ENCODE results near the gene HAGHL.
"Not testable (repeated sequence)": the region's sequence is repeated elsewhere in the genome, so short reads cannot be mapped to it uniquely, and the experiment has no call there.

The HAGHL gene

DNA sequence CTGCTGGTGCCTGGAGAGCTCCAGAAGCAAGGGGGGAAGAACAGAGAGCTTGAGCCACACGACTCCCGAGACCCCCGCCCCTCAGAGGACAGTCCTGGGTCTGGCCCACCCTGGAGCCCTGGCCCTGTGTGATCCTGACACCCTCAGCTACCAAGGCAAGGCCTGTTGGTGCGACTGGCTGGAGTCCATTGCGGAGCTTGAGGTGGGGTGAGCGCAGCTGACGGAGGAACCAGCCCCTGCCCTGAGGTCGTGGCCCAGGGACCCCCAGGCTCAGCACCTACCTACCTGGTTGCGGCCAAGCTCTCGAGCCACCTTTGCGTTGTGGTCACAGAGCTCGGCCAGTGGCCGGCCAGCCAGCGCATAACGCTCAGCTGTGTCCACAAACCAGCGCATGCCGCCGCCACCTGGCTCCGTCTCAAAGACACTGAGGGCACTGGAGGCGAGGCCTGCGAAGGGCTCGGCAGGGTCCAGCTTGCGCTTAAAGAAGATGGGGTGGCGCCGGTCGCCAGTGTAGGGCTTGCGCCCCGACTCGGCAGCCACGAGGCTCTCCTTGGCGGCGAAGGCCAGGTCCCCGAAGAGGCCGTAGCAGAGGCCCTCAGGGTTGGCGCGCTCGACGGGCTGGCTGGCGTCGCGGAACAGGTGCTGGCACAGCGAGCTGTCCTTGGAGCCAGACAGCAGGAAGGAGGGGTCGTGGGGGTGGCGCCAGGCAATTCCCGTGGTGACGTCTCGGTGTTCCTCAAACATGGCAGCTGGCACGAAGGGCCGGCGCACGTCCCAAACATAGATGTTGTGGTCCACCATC lies 40.2 kb upstream of the HAGHL start:
- no peak for DNase-seq

DNA sequence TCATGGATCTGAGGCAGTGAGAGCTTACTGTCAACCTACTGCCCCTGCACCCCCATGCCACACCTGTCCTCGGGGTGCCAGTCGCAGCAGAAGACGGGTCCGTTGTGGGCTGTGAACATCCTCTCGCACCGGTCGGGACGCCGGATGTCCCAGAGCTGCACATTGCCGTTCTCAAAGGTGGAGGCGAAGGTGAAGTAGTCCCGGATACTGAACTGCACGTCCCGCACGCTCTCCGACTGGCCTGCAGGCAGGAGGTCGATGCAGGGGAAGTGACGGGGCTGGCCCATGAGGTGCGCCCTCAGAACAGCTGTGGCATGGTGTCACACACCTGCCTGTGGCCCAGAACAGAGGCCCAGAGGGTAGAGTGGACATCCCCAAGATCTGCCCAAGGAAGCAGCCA lies 39.4 kb upstream of the HAGHL start:
- no peak for DNase-seq

DNA sequence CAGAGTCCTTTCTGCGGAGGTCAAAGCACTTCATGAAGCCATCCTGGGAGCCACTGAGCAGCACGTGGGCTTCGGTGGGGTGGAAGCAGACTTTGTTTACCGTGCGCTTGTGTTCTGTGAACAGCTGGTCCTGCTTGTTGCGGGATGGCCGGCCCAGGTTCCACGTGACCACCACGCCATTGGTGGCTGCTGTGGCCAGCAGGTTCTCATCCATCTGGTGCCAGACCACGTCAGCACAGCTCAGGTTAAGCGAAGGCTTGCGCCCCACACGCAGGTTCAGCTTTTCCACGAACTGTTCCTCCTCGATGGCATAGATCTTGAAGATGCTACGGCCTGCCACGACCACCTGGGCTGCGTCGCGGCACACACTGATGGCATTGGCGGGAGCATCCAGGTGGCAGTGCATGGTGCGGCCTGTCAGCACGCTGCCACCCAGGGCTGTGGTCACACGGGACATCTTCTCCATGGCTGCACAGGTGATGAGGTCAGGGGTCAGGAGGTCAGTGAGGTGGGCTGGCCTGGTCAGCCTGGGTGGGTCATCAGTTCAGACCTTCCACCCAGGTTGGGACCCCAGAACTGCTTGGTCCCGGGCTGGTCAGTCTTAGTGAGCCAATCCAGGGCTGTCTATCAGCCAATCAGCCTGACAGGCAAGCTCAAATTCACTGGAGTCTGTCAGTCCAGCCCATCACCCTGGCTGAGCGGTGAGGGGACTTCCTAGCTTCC lies 37.6 kb upstream of the HAGHL start:
- DNase-seq: no peak

DNA sequence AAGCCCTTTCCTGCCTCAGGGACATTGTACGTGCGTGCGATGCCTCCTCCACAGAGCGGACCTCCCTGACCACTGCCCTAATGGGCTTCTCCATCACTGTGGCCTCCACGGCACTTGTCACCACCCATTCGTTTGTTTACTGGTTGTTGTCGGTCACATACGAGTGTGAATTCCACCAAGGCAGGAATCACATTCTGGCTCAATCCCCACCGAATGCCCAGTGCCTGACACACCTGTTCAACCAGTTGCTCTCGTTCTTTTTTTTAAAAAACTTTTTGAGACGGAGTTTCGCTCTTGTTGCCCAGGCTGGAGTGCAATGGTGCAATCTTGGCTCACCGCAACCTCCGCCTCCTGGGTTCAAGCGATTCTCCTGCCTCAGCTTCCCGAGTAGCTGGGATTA lies 35.7 kb upstream of the HAGHL start:
- DNase-seq: not testable (repeated sequence)

DNA sequence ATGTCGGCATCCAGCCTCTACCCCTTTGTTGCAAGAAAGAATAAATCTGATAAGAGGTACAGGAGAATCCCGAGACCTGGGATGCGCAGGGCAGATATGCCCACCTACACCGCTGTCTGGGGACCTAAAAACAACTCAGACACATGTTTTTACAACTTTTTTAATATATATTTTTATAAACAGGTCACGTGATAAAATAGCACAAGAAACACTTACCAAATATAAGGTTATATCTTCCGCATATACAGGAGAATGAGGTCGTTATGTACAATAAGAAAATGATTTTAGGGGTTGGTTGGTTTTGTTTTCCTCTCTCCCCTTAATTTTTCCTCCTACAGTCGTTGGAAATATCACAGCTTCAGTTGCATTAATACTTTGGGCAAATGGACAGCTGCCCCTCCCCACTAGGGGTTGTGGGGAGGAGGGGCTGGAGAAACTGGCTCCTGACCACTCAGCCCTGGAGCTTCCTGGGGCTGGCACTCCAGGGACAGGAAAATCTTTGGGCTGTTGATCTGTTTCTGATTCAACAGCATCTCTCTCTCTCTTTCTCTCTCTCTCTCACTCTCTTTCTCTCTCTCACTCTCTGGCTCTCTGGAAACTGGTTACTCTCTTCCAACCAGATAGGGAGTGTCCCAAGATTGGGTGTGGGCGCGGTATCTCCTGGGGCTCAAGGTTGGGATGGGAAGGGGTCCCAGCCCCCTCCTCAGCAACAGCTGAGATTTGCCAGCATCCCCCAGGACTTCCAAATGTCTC lies 34.4 kb upstream of the HAGHL start:
- no peak for DNase-seq

DNA sequence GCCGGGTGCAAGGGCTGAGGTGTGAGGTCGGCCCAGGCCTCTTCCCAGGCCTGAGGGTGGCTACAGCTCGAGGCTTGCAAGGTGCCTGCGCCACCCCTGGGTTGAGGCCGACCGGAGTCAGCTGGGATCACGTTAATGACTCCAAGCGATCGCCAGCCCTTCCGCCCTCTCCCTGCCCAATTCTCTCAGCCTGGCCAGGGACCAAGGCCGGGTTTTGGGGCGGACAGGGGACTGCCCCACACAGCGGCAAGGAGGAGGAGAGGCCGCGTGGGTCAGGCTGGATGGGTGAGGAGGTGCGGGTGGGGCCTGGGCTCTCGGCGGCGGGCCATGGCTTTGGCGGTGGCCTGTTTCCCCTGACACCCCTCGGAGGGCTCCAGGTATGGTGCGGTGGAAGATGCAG lies 33.5 kb upstream of the HAGHL start:
- no peak for DNase-seq

DNA sequence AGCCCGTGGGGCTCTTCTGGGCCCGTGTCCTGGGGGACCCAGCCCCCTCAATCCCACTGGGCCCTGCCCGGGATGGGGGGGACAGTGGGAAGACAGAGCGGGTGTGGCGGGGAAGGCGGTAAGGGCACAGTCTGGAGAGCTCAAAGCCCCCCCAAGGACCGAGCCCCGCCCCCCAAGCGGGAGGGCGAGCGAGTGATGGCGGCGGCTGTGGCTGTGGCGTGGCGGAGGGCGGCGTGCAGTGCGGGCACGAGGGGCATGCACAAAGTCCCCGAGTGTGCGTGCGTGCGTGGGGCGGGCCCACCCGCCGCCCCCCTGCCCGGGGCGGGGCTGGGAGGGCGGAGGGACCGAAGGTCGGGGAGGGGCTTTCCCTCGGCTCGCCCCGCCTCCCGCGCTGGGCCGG lies 33.1 kb upstream of the HAGHL start:
- no peak for DNase-seq

DNA sequence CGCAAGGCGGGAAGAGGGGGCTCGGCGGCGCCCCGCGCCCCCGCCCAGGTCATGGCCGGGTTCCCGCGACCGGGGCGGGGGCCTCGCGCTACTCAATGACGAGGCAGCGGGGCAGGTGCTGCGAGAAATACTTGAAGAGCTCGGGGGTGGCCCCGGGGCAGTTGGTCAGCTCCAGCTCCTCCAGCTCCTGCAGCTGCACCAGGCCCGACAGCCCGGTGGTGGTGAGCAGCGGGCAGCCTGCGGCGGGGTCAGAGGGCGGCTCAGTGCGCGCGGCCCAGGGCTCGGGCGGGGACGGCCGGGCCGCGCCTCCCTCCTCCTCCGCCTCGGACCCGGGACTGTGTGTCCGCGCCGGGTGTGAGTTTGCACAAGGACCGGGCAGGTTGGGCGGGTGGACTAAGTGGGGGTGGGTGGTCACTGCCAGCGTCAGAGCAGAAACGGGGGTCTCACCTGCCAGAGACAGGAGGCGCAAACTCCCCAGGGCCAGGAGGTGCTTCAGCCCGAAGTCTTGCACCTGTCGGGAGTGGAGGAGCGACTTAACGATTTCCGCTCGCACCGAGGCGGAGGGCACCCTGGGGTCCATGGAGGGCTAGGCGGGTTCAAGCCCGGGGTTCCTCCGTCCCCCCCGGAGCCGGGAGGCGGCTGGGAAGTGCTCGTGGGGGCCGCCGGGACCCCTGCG lies 32.6 kb upstream of the HAGHL start:
- DNase-seq: no peak

DNA sequence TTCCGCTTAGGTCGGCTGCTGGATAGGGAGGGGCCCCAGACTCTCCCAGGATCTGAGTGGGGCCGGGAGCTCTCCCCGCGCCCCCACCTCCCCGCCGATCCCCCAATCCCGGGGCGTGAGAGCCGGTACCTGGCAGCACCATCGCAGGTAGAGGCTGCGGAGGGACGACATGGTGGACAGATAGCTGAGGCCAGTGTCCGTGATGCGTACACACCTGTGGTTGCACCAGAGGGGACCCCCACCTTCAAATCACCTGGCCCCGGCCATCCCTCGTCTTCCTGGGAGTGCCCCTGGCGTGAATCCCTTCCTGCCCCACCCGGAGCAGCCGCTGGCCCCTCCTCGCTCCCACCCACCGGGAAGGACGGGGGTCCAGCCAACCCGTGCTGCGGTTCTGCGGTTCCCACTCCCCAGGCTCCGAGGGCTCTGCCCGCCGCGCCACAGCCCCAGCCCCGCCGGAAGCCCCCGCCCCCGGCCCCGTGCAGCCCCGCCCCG lies 32.0 kb upstream of the HAGHL start:
- no peak for DNase-seq

DNA sequence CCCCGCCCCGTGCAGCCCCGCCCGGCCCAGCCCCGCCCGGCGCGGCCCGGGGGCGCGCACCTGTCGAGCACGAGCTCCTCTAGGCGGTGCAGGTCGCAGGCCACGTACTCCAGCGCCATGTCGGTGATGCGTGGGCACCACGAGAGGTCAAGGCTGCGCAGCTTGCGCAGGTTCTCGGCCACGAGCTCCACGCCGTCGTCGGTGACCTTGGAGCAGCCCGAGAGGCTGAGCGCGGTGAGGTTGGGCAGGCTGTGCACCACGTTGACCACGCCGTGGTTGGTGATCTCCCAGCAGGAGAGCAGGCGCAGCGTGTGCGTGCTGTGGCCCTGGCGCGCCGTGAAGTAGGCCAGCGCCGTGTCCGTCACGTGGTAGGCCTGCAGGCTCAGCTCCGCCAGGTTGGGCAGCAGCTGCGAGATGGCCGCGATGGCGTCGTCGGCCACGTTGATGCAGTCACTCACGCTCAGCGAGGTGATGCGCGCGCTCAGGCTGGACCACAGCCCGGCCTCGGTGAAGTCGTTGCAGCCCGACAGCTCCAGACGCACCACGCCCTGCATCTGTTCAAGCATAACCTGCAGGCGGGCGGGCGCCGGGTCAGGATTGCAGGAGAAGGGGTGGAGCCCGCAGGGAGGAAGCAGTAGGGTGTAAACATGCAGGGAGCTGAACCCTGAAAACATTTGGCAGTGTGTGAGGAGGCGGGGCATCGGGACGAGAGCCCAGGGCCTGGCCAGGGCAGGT lies 31.4 kb upstream of the HAGHL start:
- peak in 23 of 58 donors; percentile 11 to 73 (median 44) for DNase-seq

DNA sequence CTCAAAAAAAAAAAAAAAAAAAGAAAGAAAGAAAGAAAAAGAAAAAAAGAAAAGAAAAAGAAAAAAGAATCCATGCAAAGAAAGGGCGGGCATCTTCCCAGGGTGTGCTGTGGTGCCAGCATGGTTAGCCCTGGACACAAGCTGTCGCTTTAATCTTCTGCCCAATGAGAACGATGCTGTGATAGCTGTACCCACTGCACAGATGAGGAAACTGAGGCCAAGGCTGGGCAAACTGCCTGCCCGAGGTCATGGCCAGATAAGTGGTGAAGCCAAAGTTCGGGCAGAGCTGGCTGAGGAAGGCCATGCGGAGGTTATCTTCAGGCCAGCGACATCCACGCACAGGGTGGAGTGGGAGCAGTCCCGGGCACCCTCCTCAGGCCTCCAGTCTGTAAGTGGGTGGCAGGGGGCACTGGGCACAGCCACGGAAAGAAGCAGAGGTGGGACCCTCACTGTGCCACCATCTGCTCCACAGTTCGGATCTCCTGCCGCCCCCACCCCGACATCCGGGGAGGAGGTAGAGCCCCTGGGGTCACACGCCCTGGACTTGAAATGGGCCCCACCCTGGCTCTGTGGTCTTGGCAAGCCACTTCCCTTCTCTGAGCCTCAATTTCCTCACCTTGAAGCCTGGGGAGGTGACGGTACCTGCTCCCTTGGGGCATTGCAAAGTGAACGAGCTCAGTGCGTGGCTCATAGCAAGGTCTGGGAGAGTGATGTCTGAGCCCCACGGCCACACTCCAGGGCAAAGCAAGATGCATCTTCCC lies 27.8 kb upstream of the HAGHL start:
- no peak for DNase-seq

DNA sequence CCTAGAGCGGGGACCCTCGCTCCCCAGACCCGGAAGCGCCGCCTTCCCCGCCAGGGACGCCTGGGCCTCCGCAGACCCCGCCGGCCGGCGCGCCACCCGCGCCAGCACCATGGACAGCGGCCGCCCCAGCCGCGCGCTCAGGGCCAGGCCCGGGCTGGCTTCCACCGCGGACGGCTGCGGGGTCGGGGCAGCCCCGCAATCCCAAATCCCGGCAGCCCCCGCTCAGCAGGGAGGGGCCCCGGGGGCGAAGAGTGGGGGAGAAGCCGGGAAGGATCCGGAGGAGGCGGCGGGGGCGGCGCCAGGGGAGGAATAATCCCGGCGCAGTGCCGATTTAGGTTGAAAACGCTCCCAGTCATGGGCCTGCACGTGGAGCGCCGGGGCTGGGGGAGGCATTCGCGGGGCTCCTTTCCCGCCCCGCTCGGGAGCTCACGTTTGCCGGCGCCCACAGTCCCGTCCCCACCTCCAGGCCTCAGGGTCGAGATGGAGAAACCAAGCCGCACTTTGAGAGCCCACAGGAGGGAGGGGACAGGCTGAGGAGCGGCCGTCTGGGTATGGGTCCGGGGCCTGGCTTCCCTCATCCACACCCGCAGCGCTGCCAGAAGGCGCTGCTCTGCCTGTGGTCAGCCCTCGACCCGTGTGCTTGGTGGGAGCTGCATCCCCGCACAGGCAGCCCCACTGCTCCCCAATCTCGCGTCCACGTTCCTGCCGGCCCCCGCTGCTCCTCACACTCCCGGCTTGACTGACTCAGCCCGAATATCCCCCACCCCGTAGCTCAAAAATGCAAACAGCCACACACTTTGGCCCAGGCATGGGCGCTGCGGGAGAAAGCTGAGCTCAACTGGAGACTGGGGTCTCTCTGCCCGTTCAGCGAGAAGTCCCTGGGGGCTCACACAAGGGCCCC lies 26.0 kb upstream of the HAGHL start:
- DNase-seq: peak in 3 of 58 donors; percentile 23 to 29 (median 25)

DNA sequence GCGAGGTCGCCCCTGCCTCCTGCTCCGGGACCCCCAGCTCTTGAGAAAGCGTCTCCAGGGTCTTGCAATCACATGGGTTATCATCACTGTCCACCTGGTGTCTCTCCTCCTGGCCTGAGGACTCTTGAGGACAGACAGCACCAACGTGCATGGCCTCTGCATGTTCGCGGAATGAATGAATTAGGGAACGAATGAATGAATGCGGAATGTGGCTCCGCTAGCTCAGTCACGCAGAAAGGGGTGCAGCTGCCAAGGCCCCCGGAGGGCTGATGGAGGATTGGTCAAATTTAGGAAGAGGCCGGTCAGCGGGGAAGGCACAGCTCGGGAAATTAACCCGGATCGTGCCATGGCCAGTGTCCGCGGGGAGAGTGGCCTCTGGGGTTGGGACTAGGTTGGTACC lies 24.6 kb upstream of the HAGHL start:
- no peak for DNase-seq

DNA sequence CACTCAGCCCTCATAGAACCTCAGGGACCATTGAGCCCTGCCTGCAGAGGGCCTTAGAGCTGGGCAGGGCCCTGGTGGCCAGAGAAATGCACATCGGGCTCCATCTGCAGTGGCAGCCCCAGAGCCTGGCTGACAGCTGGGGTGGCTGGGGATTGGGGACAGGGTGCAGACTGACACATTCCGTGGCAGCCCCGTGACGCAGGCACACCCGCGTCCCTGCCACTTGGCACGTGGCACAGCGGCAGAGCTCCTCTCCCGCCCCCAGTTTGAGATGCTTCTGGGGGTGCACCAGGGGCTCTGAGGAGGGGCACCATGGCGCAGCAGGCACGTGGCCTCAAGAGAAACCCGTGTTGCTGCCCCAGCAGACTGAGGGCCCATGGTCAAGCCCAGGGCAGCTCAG lies 23.5 kb upstream of the HAGHL start:
- DNase-seq: peak in 10 of 58 donors; percentile 18 to 68 (median 36)

DNA sequence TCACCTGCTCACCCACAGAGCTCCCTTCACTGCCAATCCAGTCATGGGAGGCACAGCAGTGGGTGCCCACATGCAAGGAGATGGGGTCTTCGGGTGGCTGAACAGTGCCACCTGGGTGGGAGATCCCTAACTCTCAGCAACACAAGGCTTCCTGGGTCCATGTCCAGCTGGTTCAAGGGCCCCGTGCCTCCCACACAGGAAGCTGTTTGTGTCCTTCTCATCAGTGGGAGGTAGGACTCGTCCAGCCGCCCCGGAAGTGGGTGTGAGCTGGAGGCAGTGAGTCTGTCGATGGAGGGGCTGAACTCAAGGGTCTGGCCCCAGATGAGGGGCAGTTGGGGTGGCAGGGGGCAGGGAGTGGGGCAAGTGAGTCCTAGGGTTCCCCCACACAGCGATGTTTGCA lies 22.9 kb upstream of the HAGHL start:
- DNase-seq: no peak

DNA sequence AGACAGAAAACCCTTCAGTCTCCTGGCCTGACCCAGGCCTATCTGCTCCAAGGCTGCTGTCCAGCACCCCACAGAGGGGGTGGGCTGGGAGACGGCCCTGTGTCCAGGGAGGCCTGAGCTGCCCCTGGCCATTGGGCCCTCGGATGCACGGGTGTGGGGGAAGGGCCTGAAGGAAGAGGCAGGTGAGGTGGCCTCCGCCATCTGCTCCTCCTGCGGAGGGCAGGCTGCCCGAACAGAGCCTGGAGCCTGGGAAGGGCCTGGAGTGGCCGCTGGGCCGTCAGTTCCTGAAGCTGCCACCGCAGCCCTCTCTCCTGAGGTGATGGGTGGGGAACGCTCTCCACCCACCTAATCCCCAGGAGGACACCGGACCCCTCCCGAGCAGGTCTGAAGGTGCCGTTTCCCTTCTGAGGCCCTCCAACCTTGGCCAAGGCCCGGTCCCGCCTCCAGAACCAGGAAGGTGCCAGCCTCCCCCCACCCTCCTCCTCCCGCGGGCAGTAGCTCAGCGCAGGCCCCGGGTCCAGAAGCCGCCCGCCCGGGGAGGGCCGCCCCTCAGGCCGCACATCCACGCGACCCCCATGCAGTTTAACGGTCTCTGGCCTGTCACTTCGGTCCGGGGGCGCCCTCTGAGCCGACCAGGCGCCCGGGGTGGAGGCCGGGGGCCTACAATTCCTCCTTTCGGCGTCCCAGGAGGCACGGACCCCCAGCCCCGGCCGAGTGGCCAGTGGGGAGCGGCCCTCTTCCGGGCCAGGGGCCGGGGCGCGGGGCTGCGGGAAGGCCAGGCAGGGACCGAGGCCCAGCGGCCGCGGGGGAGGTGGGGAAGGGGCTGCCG lies 22.1 kb upstream of the HAGHL start:
- no peak for DNase-seq

DNA sequence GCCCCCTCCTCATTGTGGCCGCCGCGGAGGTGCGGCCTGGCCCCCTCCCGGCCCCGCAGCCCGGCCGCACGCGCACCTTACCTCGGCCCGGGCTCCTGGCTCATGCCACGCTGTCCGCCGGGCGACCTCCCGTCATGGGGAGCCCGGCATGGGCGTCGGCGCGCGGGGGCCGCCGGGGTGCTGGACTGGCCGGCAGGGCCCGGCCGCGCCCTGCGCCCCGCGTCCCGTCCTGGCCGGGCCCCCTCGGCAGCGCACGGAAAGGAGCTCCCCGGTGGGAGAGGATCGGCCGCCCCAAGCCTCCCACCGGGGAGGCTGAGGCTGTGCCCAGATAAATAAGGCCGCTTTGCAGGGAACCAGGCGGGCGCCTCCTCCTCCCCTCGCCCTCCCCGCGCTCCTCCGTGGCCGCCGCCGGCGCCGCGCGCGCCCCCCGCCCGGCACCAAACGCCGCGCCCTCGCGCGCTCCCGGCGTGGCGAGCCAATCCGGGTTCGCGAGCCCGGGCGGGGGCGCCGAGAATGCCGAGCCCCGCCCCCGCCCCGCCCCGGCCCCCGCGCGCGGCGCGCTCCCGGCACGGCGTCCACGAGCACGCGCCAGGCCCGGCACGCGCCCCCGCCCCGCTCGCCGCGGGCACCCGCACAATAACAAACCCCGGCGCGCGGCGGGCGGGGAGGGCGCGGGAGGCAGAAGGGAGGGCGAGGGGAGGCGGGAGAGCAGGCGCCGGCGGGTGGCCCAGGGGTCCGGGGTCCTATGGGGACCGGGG lies 21.3 kb upstream of the HAGHL start, which contains the start of gene FBXL16:
Gene FBXL16, minus strand, starts transcription at position 371 of the 758 bp plus-strand sequence. CDS start 8,396 bp downstream, outside the sequence.
- DNase-seq: peak in 46 of 58 donors; percentile 20 to 85 (median 57)

Measured in anterior cingulate cortex (tissue), 58 donors.